HL-60 (cell line): ENCODE data around the gene SUPT4H1.
A peak's percentile ranks its signal among the peaks of the same experiment; 100 is the strongest.

Experiments
- DNase-seq, 2 experiments: peaks; one replicate each; pipeline ENCODE4 v3.0.0-alpha.2; 2010 to 2020; ENCODE audit warnings: low read depth in 1 of 2, low spot score in 1 of 2
- H3K27ac ChIP-seq: fragments of 250-450 bp; sonication (Bioruptor Pico); replicated peaks from 2 replicates; pipeline ENCODE4 v1.5.1; 2020; ENCODE audit warnings: mild to moderate bottlenecking, moderate library complexity
- H3K27me3 ChIP-seq: fragments of 250-450 bp; sonication (Bioruptor Pico); 2 replicates; pipeline ENCODE4 v1.5.1; 2021; ENCODE audit warnings: mild to moderate bottlenecking, moderate library complexity; ENCODE audit not compliant: insufficient read depth, poor library complexity, severe bottlenecking
- H3K4me3 ChIP-seq: replicated peaks from 2 replicates; pipeline ENCODE4 v1.5.1; 2011; ENCODE audit warnings: mild to moderate bottlenecking, control low read depth, low read length; ENCODE audit not compliant: insufficient read depth
- GABPA ChIP-seq: IDR thresholded peaks from 2 replicates; pipeline ENCODE4 v1.6.1; 2012; ENCODE audit warnings: low read depth
- POLR2AphosphoS5 ChIP-seq: IDR thresholded peaks from 2 replicates; pipeline ENCODE4 v1.6.1; 2012; ENCODE audit warnings: low read depth
- SPI1 ChIP-seq: IDR thresholded peaks from 2 replicates; pipeline ENCODE4 v1.6.1; 2012; ENCODE audit warnings: low read depth, mild to moderate bottlenecking, borderline replicate concordance
- TF ChIP-seq, protein P1 (sequence below): IDR thresholded peaks from 2 replicates; pipeline ENCODE4 v1.6.1; 2012; ENCODE audit warnings: low read depth; ENCODE audit not compliant: insufficient replicate concordance
- TF ChIP-seq, protein P2 (sequence below): IDR thresholded peaks from one replicate; pipeline ENCODE4 v1.5.1; 2011; ENCODE audit warnings: low read length, control low read depth, inconsistent platforms; ENCODE audit not compliant: insufficient read depth

SUPT4H1 gene

DNA sequence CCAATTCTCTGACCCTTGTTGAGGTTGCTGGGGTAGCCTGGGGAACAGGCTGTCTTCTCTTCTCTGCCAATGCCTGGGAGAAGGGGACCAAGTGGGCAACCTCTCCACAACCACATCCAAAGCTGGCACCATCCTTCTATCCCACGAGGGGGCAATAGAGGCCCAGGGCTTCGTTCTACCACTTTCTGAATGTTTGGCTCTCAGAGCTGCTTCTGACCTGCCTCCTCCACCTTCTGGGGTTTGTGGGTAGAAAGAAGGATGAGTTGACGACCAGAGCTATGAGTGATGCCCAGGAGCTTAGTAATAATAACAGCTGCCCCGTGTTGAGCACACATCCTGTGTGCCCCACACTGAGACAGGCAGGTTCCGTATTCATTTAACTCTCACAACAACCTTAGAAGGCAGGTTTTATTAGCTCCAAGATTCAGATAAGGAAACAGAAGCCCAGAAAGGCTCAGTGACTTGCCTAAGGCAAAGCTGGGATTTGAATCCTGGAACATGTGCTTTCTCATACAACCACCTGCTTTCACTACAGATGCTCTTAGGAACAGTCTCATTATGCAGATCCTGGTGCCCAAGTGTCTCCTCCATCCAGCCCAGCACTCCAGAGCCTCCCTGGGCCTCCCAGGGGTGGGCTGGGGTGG is 34.5 kb downstream of the SUPT4H1 start:
- peak in 1 of 2 experiments; percentile 79 for DNase-seq
- Histone ChIP-seq H3K4me3 (no peak overlapping the region), H3K27ac (no peak overlapping the region; the same call in 1 of the 2 replicates), H3K27me3 (no peaks in the 10 kb centered on the region)
- TF ChIP-seq, protein P1, sequence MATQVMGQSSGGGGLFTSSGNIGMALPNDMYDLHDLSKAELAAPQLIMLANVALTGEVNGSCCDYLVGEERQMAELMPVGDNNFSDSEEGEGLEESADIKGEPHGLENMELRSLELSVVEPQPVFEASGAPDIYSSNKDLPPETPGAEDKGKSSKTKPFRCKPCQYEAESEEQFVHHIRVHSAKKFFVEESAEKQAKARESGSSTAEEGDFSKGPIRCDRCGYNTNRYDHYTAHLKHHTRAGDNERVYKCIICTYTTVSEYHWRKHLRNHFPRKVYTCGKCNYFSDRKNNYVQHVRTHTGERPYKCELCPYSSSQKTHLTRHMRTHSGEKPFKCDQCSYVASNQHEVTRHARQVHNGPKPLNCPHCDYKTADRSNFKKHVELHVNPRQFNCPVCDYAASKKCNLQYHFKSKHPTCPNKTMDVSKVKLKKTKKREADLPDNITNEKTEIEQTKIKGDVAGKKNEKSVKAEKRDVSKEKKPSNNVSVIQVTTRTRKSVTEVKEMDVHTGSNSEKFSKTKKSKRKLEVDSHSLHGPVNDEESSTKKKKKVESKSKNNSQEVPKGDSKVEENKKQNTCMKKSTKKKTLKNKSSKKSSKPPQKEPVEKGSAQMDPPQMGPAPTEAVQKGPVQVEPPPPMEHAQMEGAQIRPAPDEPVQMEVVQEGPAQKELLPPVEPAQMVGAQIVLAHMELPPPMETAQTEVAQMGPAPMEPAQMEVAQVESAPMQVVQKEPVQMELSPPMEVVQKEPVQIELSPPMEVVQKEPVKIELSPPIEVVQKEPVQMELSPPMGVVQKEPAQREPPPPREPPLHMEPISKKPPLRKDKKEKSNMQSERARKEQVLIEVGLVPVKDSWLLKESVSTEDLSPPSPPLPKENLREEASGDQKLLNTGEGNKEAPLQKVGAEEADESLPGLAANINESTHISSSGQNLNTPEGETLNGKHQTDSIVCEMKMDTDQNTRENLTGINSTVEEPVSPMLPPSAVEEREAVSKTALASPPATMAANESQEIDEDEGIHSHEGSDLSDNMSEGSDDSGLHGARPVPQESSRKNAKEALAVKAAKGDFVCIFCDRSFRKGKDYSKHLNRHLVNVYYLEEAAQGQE: no peak
- TF ChIP-seq, protein P2, sequence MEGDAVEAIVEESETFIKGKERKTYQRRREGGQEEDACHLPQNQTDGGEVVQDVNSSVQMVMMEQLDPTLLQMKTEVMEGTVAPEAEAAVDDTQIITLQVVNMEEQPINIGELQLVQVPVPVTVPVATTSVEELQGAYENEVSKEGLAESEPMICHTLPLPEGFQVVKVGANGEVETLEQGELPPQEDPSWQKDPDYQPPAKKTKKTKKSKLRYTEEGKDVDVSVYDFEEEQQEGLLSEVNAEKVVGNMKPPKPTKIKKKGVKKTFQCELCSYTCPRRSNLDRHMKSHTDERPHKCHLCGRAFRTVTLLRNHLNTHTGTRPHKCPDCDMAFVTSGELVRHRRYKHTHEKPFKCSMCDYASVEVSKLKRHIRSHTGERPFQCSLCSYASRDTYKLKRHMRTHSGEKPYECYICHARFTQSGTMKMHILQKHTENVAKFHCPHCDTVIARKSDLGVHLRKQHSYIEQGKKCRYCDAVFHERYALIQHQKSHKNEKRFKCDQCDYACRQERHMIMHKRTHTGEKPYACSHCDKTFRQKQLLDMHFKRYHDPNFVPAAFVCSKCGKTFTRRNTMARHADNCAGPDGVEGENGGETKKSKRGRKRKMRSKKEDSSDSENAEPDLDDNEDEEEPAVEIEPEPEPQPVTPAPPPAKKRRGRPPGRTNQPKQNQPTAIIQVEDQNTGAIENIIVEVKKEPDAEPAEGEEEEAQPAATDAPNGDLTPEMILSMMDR: peak; percentile 85

DNA sequence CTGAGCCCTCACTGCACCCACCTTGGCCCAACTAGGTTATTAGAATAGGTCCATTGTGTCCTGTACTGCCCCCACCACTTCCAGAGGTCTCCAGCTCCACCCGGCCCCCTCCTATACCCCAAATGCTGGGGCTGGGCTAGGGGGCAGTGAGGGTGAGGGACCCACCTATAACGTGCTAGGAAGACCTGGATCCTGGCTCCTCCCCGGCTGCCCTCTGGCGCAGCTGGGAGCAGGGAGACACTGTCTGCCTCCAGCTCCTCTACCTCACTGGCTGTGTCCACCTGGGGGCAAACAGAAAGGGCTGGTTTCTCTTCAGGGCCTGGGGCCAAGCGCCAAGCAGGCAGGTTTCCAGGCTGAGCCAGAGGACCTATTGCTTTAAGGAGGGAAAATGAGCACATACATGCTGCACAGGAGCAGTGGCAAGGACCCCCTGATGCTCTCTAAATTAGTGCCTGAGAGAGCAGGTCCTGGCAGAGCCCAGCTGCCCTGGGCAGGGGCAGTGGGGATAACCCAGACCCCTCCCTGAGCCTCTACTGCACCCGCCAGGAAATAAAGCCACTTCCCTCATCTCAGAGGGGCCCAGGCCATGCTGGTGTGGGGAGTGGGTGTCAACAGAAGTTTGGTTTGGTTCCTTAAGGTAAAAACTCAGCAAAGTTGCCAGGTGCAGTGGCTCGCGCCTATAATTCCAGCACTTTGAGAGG is 35.6 kb downstream of the SUPT4H1 start:
- no peak for DNase-seq
- no peak overlapping the region for H3K4me3 ChIP-seq
- TF ChIP-seq POLR2AphosphoS5 (no peak), GABPA (no peak), SPI1 (no peak)
- TF ChIP-seq, protein P2: no peak
- TF ChIP-seq, protein P1: no peak
- 0 out of 2 replicates have a peak overlapping the region, but pooled peaks have one; percentile 6 for H3K27ac ChIP-seq
- H3K27me3 ChIP-seq: no peaks in the 10 kb centered on the region

DNA sequence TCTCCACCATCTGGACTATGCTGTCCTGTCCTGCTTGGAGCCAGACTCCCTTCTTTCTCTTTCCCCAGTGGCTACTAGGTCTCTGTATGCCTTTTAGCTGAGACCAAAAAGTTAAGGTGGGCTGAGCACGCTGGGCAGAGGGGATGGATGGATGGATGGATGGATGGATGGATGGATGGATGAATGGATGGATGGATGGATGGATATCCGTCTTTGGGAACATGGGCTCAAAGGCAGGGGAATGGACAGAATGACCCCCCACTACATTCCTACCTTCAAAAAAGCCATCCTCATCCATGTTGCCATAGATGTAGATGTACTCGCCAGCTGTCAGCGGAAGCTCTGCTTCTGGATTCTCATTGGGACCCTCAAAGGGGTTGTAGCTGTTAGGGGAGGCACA is 36.3 kb downstream of the SUPT4H1 start:
- no peak for DNase-seq
- no peak overlapping the region for H3K27ac ChIP-seq
- TF ChIP-seq, protein P2: no peak
- TF ChIP-seq, protein P1: no peak
- TF ChIP-seq GABPA (no peak), SPI1 (no peak), POLR2AphosphoS5 (no peak)
- no peaks in the 10 kb centered on the region for H3K27me3 ChIP-seq
- H3K4me3 ChIP-seq: no peak overlapping the region
